ENCODE results near the gene PRPF8. TPM values are rescaled to one million over a fixed set of nuclear protein-coding genes. Genes with fewer than 3 reads are reported as not detected.

Gene PRPF8
- total RNA-seq, 1 donor from 2014 or later = 132 TPM

Small RNAs within 50 kb of the gene (small RNA-seq; reads per million reads assigned to genes)
- gene RN7SL105P (ENCODE audit: low replicate concordance) = not detected

Other genes with a start within 250 kb of the PRPF8 start
- 98.6 TPM for gene CRK, start 228.6 kb downstream of the PRPF8 start, total RNA-seq
- 8.9 TPM for gene MYO1C, start 192.2 kb downstream of the PRPF8 start, total RNA-seq
- gene INPP5K, start 168.3 kb downstream of the PRPF8 start, total RNA-seq = 54.8 TPM
- gene PITPNA, start 122.1 kb downstream of the PRPF8 start, total RNA-seq = 21.6 TPM
- 11.8 TPM for gene SLC43A2, start 56.0 kb downstream of the PRPF8 start, total RNA-seq
- 2.5 TPM for gene SCARF1, start 39.1 kb downstream of the PRPF8 start, total RNA-seq
- 2.2 TPM for gene RILP, start 35.0 kb downstream of the PRPF8 start, total RNA-seq
- 0.25 TPM for gene TLCD2, start 25.5 kb upstream of the PRPF8 start, total RNA-seq
- gene WDR81, start 39.8 kb upstream of the PRPF8 start, total RNA-seq = 8.9 TPM
- gene SERPINF2, start 58.0 kb upstream of the PRPF8 start, total RNA-seq = not detected
- gene SERPINF1, start 77.2 kb upstream of the PRPF8 start, total RNA-seq = 11.8 TPM
- gene SMYD4, start 145.0 kb upstream of the PRPF8 start, total RNA-seq = 8.4 TPM
- gene RPA1, start 145.1 kb upstream of the PRPF8 start, total RNA-seq = 18.2 TPM

Data from temporal lobe (tissue), 2 donors.